Lower lobe of right lung (tissue), 2 donors: ENCODE measurements around the gene SLC16A5. TPM values are rescaled to one million over a fixed set of nuclear protein-coding genes. Genes with fewer than 3 reads are reported as not detected.

Experiments
- ATAC-seq, 2 donors: fragments of 200-7000 bp; cut with Tn5 transposase; one replicate each; pipeline ENCODE4 v1.9.1; 2020 to 2022; ENCODE audit warnings: mild to moderate bottlenecking in 2 of 2, moderate library complexity in 2 of 2
- DNase-seq: peaks from one replicate; pipeline ENCODE4 v3.0.0-alpha.2; 2020
- H3K27ac ChIP-seq: fragments of 200-600 bp; one replicate; pipeline ENCODE4 v1.8.0; 2022
- H3K27me3 ChIP-seq: fragments of 200-600 bp; one replicate; pipeline ENCODE4 v1.8.0; 2022; ENCODE audit warnings: low read depth
- H3K36me3 ChIP-seq: fragments of 200-600 bp; one replicate; pipeline ENCODE4 v1.8.0; 2022; ENCODE audit warnings: mild to moderate bottlenecking
- H3K4me1 ChIP-seq: fragments of 200-600 bp; one replicate; pipeline ENCODE4 v1.8.0; 2022
- H3K4me3 ChIP-seq: fragments of 200-600 bp; one replicate; pipeline ENCODE4 v1.8.0; 2022; ENCODE audit warnings: mild to moderate bottlenecking
- H3K9me3 ChIP-seq: fragments of 200-600 bp; one replicate; pipeline ENCODE4 v1.8.0; 2022
- intact Hi-C: fragments of 100-400 bp; cut with DNase I; formaldehyde crosslinking; loops from one replicate; pipeline ENCODE4 v1.11.0; 2022
- total RNA-seq: library from RNA; stranded (reverse); fragmentation: NEBNext Ultra II Directional; extraction: Animal tissue kit (Norgen Biotek cat#: 25700); gene quantifications from one replicate; pipeline ENCODE4 v1.2.1, GENCODE V29; 2021
- TF ChIP-seq, protein P1 (sequence below): fragments of 200-600 bp; IDR thresholded peaks from one replicate; pipeline ENCODE4 v1.8.0; 2022; ENCODE audit warnings: antibody characterized with exemption, mild to moderate bottlenecking
- donor health status: DM: no; HTN: yes; CAD: no; lungs with severe emphysema.

SLC16A5 gene
- total RNA-seq, 1 donor from 2014 or later = 32.3 TPM

DNA sequence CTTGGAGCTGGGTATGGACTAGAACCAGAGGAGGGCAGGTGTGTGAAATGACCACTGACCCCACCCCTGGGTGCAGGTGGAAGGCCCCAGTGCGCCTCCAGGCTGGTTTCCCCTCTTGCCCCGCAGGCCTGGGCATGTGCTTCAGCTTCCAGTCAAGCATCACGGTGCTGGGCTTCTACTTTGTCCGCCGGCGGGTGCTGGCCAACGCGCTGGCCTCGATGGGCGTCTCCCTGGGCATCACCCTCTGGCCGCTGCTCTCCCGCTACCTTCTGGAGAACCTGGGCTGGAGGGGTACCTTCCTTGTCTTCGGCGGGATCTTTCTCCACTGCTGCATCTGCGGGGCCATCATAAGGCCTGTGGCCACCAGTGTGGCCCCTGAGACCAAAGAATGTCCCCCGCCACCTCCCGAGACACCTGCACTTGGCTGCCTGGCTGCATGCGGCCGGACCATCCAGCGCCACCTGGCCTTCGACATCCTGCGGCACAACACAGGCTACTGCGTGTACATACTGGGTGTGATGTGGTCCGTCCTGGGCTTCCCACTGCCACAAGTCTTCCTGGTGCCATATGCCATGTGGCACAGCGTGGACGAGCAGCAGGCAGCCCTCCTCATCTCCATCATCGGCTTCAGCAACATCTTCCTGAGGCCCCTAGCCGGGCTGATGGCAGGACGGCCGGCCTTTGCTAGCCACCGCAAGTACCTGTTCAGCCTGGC lies 12.3 kb downstream of the SLC16A5 start:
- intact Hi-C loops = no loop called here
- no peak overlapping the region for H3K4me3 ChIP-seq
- ATAC-seq (no peak), DNase-seq (no peak)
- peaks cover 44% of the 10 kb centered on the region for H3K36me3 ChIP-seq
- H3K27me3 ChIP-seq = no peaks in the 10 kb centered on the region
- H3K4me1 ChIP-seq = peaks cover 22% of the 10 kb centered on the region
- H3K9me3 ChIP-seq = no peaks in the 10 kb centered on the region
- TF ChIP-seq, protein P1, sequence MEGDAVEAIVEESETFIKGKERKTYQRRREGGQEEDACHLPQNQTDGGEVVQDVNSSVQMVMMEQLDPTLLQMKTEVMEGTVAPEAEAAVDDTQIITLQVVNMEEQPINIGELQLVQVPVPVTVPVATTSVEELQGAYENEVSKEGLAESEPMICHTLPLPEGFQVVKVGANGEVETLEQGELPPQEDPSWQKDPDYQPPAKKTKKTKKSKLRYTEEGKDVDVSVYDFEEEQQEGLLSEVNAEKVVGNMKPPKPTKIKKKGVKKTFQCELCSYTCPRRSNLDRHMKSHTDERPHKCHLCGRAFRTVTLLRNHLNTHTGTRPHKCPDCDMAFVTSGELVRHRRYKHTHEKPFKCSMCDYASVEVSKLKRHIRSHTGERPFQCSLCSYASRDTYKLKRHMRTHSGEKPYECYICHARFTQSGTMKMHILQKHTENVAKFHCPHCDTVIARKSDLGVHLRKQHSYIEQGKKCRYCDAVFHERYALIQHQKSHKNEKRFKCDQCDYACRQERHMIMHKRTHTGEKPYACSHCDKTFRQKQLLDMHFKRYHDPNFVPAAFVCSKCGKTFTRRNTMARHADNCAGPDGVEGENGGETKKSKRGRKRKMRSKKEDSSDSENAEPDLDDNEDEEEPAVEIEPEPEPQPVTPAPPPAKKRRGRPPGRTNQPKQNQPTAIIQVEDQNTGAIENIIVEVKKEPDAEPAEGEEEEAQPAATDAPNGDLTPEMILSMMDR = no peak
- H3K27ac ChIP-seq = no peak overlapping the region

- H3K27me3 ChIP-seq = no peaks in the 10 kb centered on the region
- ATAC-seq (no peak), DNase-seq (no peak)
- H3K36me3 ChIP-seq = peaks cover 45% of the 10 kb centered on the region
- H3K27ac ChIP-seq = no peak overlapping the region
- H3K4me1 ChIP-seq = peaks cover 11% of the 10 kb centered on the region
- intact Hi-C loops = no loop called here
- H3K4me3 ChIP-seq = no peak overlapping the region
- H3K9me3 ChIP-seq = no peaks in the 10 kb centered on the region
- TF ChIP-seq, protein P1 = no peak
Measured at GRCh38 chr17:75102385-75102821, 14.6 kb downstream of the SLC16A5 start.

- TF ChIP-seq, protein P1 = no peak
- DNase-seq (no peak), ATAC-seq (peak; percentile 57 to 70)
- no peak overlapping the region for H3K4me3 ChIP-seq
- H3K9me3 ChIP-seq = no peaks in the 10 kb centered on the region
- H3K4me1 ChIP-seq = peaks cover 16% of the 10 kb centered on the region
- H3K27me3 ChIP-seq = no peaks in the 10 kb centered on the region
- H3K36me3 ChIP-seq = peaks cover 31% of the 10 kb centered on the region
- intact Hi-C loops = no loop called here
- no peak overlapping the region for H3K27ac ChIP-seq
Measured at GRCh38 chr17:75103601-75104554, 16.1 kb downstream of the SLC16A5 start.

- Histone ChIP-seq H3K9me3 (no peaks in the 10 kb centered on the region), H3K36me3 (peaks cover 16% of the 10 kb centered on the region), H3K27me3 (no peaks in the 10 kb centered on the region), H3K27ac (peak overlapping the region; percentile 46), H3K4me3 (no peak overlapping the region), H3K4me1 (peaks cover 25% of the 10 kb centered on the region)
- DNase-seq (peak; percentile 75), ATAC-seq (peak; percentile 75 to 82)
- TF ChIP-seq, protein P1 = peak; percentile 81
- intact Hi-C loops = no loop called here
Measured at GRCh38 chr17:75105126-75106080, 17.6 kb downstream of the SLC16A5 start.

DNA sequence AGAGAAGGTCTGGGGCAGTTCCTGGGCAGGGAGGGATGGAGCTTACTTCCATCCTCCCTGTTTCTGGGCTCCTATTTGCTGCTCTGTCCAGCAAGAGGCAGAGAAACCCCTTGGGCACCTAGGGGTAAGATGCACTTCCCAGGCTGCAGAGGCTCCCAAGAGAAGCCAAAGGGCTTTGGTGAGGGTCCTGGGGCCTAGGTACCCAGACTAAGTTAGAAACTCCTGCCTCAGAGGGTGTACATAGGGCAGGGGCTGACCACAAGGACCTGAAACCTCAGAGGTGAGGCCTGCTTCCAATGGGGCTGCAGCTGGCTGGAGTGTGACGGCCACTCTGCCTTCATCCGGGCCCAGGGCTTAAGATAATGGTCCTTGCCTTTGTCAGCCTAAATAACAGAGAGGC lies 20.4 kb downstream of the SLC16A5 start:
- Histone ChIP-seq H3K27me3 (no peaks in the 10 kb centered on the region), H3K27ac (no peak overlapping the region), H3K4me3 (no peak overlapping the region), H3K9me3 (no peaks in the 10 kb centered on the region), H3K4me1 (peaks cover 44% of the 10 kb centered on the region), H3K36me3 (peaks cover 11% of the 10 kb centered on the region)
- ATAC-seq (no peak), DNase-seq (no peak)
- TF ChIP-seq, protein P1 = no peak
- intact Hi-C loops = no loop called here
